Stimulated activated CD4-positive, alpha-beta T cell treated with anti-CD3 and anti-CD28 coated beads, Interleukin-4, amount 100 ng/mL, for 4 hours (primary cell): ENCODE results near the gene CSNK1G2.

Experiments
- DNase-seq, 2 experiments: peaks; one replicate each; pipeline ENCODE4 v3.0.0-alpha.2; 2020

Gene CSNK1G2

GRCh38 chr19:2027361-2027760, 86.4 kb downstream of the CSNK1G2 start:
- DNase-seq, result no peak
